Endodermal cell (in vitro differentiated cells): Measurements from ENCODE around the gene TUBGCP3. TPM values are rescaled to one million over a fixed set of nuclear protein-coding genes. Genes with fewer than 3 reads are reported as not detected.

ENCODE experiments used
- DNase-seq: peaks from one replicate; pipeline ENCODE4 v3.0.0-alpha.2; 2017
- H3K27ac ChIP-seq: 2 replicates; pipeline ENCODE4 v1.5.1; 2013; ENCODE audit warnings: mild to moderate bottlenecking, low read depth, low read length, moderate library complexity
- H3K27me3 ChIP-seq: 2 replicates; pipeline ENCODE4 v1.6.1; 2013; ENCODE audit warnings: mild to moderate bottlenecking, low read length, moderate library complexity; ENCODE audit not compliant: insufficient read depth, control insufficient read depth, poor library complexity, severe bottlenecking
- H3K36me3 ChIP-seq: 2 replicates; pipeline ENCODE4 v1.7.0; 2013; ENCODE audit warnings: mild to moderate bottlenecking, low read length, moderate library complexity; ENCODE audit not compliant: control insufficient read depth, insufficient read depth
- H3K4me1 ChIP-seq: one replicate; pipeline ENCODE4 v1.7.0; 2013; ENCODE audit warnings: low read length; ENCODE audit not compliant: control insufficient read depth, insufficient read depth
- H3K4me3 ChIP-seq: 2 replicates; pipeline ENCODE4 v1.5.1; 2013; ENCODE audit warnings: mild to moderate bottlenecking, low read length, moderate library complexity
- H3K9ac ChIP-seq: 2 replicates; pipeline ENCODE4 v1.6.1; 2013; ENCODE audit warnings: mild to moderate bottlenecking, low read length, moderate library complexity; ENCODE audit not compliant: poor library complexity, severe bottlenecking; ENCODE audit errors: extremely low read depth
- H3K9me3 ChIP-seq: 2 replicates; pipeline ENCODE4 v1.6.1; 2013; ENCODE audit warnings: mild to moderate bottlenecking, low read length, moderate library complexity; ENCODE audit not compliant: control insufficient read depth
- H3K27ac Mint-ChIP-seq: 2 replicates; pipeline ENCODE4 v1.8.0; 2020; ENCODE audit warnings: mixed read lengths
- H3K27me3 Mint-ChIP-seq: 2 replicates; pipeline ENCODE4 v1.8.0; 2021; ENCODE audit warnings: mild to moderate bottlenecking, mixed read lengths; ENCODE audit not compliant: insufficient read depth
- H3K36me3 Mint-ChIP-seq: 2 replicates; pipeline ENCODE4 v1.8.0; 2020; ENCODE audit warnings: low read depth, mixed read lengths
- H3K4me1 Mint-ChIP-seq: 2 replicates; pipeline ENCODE4 v1.8.0; 2020; ENCODE audit warnings: mixed read lengths
- H3K4me3 Mint-ChIP-seq: 2 replicates; pipeline ENCODE4 v1.8.0; 2020; ENCODE audit warnings: mild to moderate bottlenecking, moderate library complexity, mixed read lengths
- H3K9me3 Mint-ChIP-seq: 2 replicates; pipeline ENCODE4 v1.8.0; 2020; ENCODE audit warnings: mild to moderate bottlenecking, mixed read lengths
- CTCF ChIP-seq: fragments of 200-600 bp; sonication (generic); conservative IDR thresholded peaks from 2 replicates; pipeline ENCODE4 v1.5.0; 2021; ENCODE audit warnings: antibody characterized with exemption, mild to moderate bottlenecking
- WGBS, 2 experiments: methylation state at CpG; one replicate each; pipeline versions ENCODE4 v1.1.5 to v1.1.7; 2013; ENCODE audit warnings: missing lambda C conversion rate in 2 of 2, mixed read lengths in 1 of 2; ENCODE audit not compliant: insufficient coverage in 1 of 2, insufficient read length in 1 of 2; 5-methylcytosine and 5-hydroxymethylcytosine counted together
- total RNA-seq, 2 donors: library from RNA; stranded (reverse); fragmentation: NEBNext Ultra II Directional in 1 of 2; extraction: Animal tissue kit (Norgen Biotek cat#: 25700) in 1 of 2; gene quantifications; 2 replicates in 1 of 2; 3 replicates in 1 of 2; pipeline ENCODE4 v1.2.1, GENCODE V29; 2021

Gene TUBGCP3
- total RNA-seq, 2 donors from 2014 or later, result 34.7 to 55.3 TPM

GRCh38 chr13:112624040-112624439, 36.1 kb upstream of the TUBGCP3 start:
- H3K9me3 Mint-ChIP-seq, result no peaks in the 10 kb centered on the region

GRCh38 chr13:112623051-112623711, 35.2 kb upstream of the TUBGCP3 start:
- no peak for DNase-seq
- TF ChIP-seq CTCF, result no peak
- no peaks in the 10 kb centered on the region for H3K4me1 ChIP-seq
- no peak overlapping the region for H3K4me3 ChIP-seq
- 89 to 95% methylated on average over 17 of the region's 17 CpGs for whole genome bisulfite sequencing, 2 experiments
- peaks cover 23% of the 10 kb centered on the region for H3K27me3 Mint-ChIP-seq
- no peaks in the 10 kb centered on the region for H3K36me3 ChIP-seq
- H3K9me3 ChIP-seq, result no peaks in the 10 kb centered on the region
- H3K27ac ChIP-seq, result no peak overlapping the region
- no peak overlapping the region for H3K9ac ChIP-seq
- H3K4me3 Mint-ChIP-seq, result no peak overlapping the region
- no peaks in the 10 kb centered on the region for H3K4me1 Mint-ChIP-seq
- H3K36me3 Mint-ChIP-seq, result no peaks in the 10 kb centered on the region
- no peaks in the 10 kb centered on the region for H3K9me3 Mint-ChIP-seq
- H3K27me3 ChIP-seq, result no peaks in the 10 kb centered on the region
- no peak overlapping the region for H3K27ac Mint-ChIP-seq

More at GRCh38 chr13:112624040-112624439, 36.1 kb upstream of the TUBGCP3 start:
- no peak overlapping the region for H3K9ac ChIP-seq
- H3K4me1 ChIP-seq, result no peaks in the 10 kb centered on the region
- no peaks in the 10 kb centered on the region for H3K4me1 Mint-ChIP-seq
- no peaks in the 10 kb centered on the region for H3K27me3 ChIP-seq
- H3K36me3 Mint-ChIP-seq, result no peaks in the 10 kb centered on the region
- TF ChIP-seq CTCF, result no peak
- no peak overlapping the region for H3K4me3 Mint-ChIP-seq
- H3K36me3 ChIP-seq, result no peaks in the 10 kb centered on the region
- peaks cover 20% of the 10 kb centered on the region for H3K27me3 Mint-ChIP-seq
- no peak overlapping the region for H3K4me3 ChIP-seq
- no peak overlapping the region for H3K27ac Mint-ChIP-seq
- DNase-seq, result no peak
- no peak overlapping the region for H3K27ac ChIP-seq
- 88 to 89% methylated on average over 15 to 16 of the region's 16 CpGs for WGBS, 2 experiments
- no peaks in the 10 kb centered on the region for H3K9me3 ChIP-seq

GRCh38 chr13:112622375-112622774, 34.4 kb upstream of the TUBGCP3 start:
- peak; percentile 40 for DNase-seq
- Mint-ChIP-seq H3K27ac (no peak overlapping the region), H3K36me3 (no peaks in the 10 kb centered on the region), H3K4me3 (no peak overlapping the region), H3K27me3 (peaks cover 23% of the 10 kb centered on the region), H3K9me3 (no peaks in the 10 kb centered on the region), H3K4me1 (no peaks in the 10 kb centered on the region)
- Histone ChIP-seq H3K4me3 (no peak overlapping the region), H3K4me1 (no peaks in the 10 kb centered on the region), H3K9ac (no peak overlapping the region), H3K27ac (no peak overlapping the region), H3K36me3 (no peaks in the 10 kb centered on the region), H3K9me3 (no peaks in the 10 kb centered on the region), H3K27me3 (no peaks in the 10 kb centered on the region)
- WGBS, 2 experiments, result 76 to 89% methylated on average over 5 to 7 of the region's 7 CpGs
- no peak for TF ChIP-seq CTCF
